IMR-90 (cell line): ENCODE results near the gene RHBDL1. TPM values are rescaled to one million over a fixed set of nuclear protein-coding genes. Genes with fewer than 3 reads are reported as not detected.

Experiments used
- ATAC-seq: fragments of 200-7000 bp; cut with Tn5 transposase; 2 replicates; pipeline ENCODE4 v1.9.1; 2020; ENCODE audit warnings: low read depth, mild to moderate bottlenecking, moderate library complexity
- BruUV-seq: library from RNA; stranded (reverse); fragments of 400-500 nt; replicated peaks from 2 replicates; lab custom pipeline; 2021; lab: Mats Ljungman, UMichigan
- CTCF ChIA-PET: fragments of 300-600 bp; formaldehyde crosslinking; extraction: SDS; loops from one replicate; lab custom pipeline; 2021; ENCODE audit warnings: antibody characterized with exemption; lab: Yijun Ruan, JAX
- POLR2A ChIA-PET: fragments of 300-600 bp; sonication (Branson Sonifier 250); formaldehyde crosslinking; loops from one replicate; lab custom pipeline; 2022; ENCODE audit warnings: antibody characterized with exemption; ENCODE audit not compliant: unreplicated experiment; lab: Charles Lee
- DNase-seq: peaks from one replicate; pipeline ENCODE4 v3.0.0; 2013
- H2AFZ ChIP-seq: replicated peaks from 2 replicates; pipeline ENCODE3; 2013; ENCODE audit warnings: low read length, mild to moderate bottlenecking; ENCODE audit not compliant: poor library complexity
- H2AK5ac ChIP-seq: 2 replicates; pipeline ENCODE4 v1.6.1; 2013; ENCODE audit warnings: low read depth, low read length, inconsistent platforms
- H2AK9ac ChIP-seq: replicated peaks from 2 replicates; pipeline ENCODE3; 2013; ENCODE audit warnings: mild to moderate bottlenecking, low read depth, low read length, moderate library complexity; ENCODE audit not compliant: poor library complexity
- H2BK120ac ChIP-seq: 2 replicates; pipeline ENCODE4 v1.6.1; 2013; ENCODE audit warnings: low read depth, low read length, inconsistent platforms
- H2BK15ac ChIP-seq: 3 replicates; pipeline ENCODE4 v1.6.1; 2013; ENCODE audit warnings: low read depth, low read length, inconsistent platforms
- H2BK20ac ChIP-seq: 2 replicates; pipeline ENCODE4 v1.6.1; 2013; ENCODE audit warnings: low read depth, mild to moderate bottlenecking, inconsistent platforms, low read length, moderate library complexity
- H2BK5ac ChIP-seq: 2 replicates; pipeline ENCODE4 v1.6.1; 2013; ENCODE audit warnings: mild to moderate bottlenecking, low read depth, low read length, inconsistent platforms; ENCODE audit not compliant: poor library complexity, severe bottlenecking
- H3K14ac ChIP-seq: replicated peaks from 2 replicates; pipeline ENCODE4 v1.6.1; 2013; ENCODE audit warnings: low read depth, low read length, inconsistent platforms
- H3K18ac ChIP-seq: 2 replicates; pipeline ENCODE4 v1.6.1; 2013; ENCODE audit warnings: low read depth, low read length, control low read depth
- H3K23ac ChIP-seq: 2 replicates; pipeline ENCODE4 v1.6.1; 2013; ENCODE audit warnings: low read depth, low read length, inconsistent platforms
- H3K27ac ChIP-seq: 2 replicates; pipeline ENCODE4 v1.5.1; 2013; ENCODE audit warnings: mild to moderate bottlenecking, control low read depth, low read length; ENCODE audit not compliant: insufficient read depth
- H3K27me3 ChIP-seq: 2 replicates; pipeline ENCODE4 v1.6.1; 2013; ENCODE audit warnings: low read length; ENCODE audit not compliant: control insufficient read depth, insufficient read depth
- H3K36me3 ChIP-seq: 2 replicates; pipeline ENCODE4 v1.6.1; 2013; ENCODE audit warnings: low read length, mixed read lengths; ENCODE audit not compliant: control insufficient read depth, insufficient read depth
- H3K4ac ChIP-seq: 2 replicates; pipeline ENCODE4 v1.6.1; 2013; ENCODE audit warnings: low read depth, low read length, inconsistent platforms
- H3K4me1 ChIP-seq: 2 replicates; pipeline ENCODE4 v1.6.1; 2013; ENCODE audit warnings: low read length, mixed read lengths; ENCODE audit not compliant: control insufficient read depth, insufficient read depth
- H3K4me2 ChIP-seq: 2 replicates; pipeline ENCODE4 v1.6.1; 2013; ENCODE audit warnings: low read depth, mild to moderate bottlenecking, control low read depth, low read length, moderate library complexity
- H3K4me3 ChIP-seq: 2 replicates; pipeline ENCODE4 v1.5.1; 2013; ENCODE audit warnings: low read depth, mild to moderate bottlenecking, control low read depth, low read length, moderate library complexity; ENCODE audit not compliant: insufficient read depth
- H3K56ac ChIP-seq: 2 replicates; pipeline ENCODE4 v1.6.1; 2013; ENCODE audit warnings: low read length, inconsistent platforms; ENCODE audit not compliant: insufficient read depth; ENCODE audit errors: extremely low read depth
- H3K79me1 ChIP-seq, 2 experiments: 2 replicates each; pipeline ENCODE4 v1.6.1; 2013; ENCODE audit warnings: low read length in 2 of 2, inconsistent platforms in 1 of 2, low read depth in 1 of 2
- H3K9ac ChIP-seq: 2 replicates; pipeline ENCODE4 v1.6.1; 2013; ENCODE audit warnings: low read depth, low read length, control low read depth
- H3K9me1 ChIP-seq: 2 replicates; pipeline ENCODE4 v1.6.1; 2013; ENCODE audit warnings: low read length, inconsistent platforms; ENCODE audit not compliant: insufficient read depth
- H3K9me3 ChIP-seq: 2 replicates; pipeline ENCODE4 v1.6.1; 2013; ENCODE audit warnings: low read length; ENCODE audit not compliant: control insufficient read depth, insufficient read depth
- H4K20me1 ChIP-seq: 2 replicates; pipeline ENCODE4 v1.6.1; 2013; ENCODE audit warnings: low read length, inconsistent platforms; ENCODE audit not compliant: insufficient read depth
- H4K5ac ChIP-seq: 2 replicates; pipeline ENCODE4 v1.6.1; 2013; ENCODE audit warnings: mild to moderate bottlenecking, low read depth, low read length, control low read depth
- H4K8ac ChIP-seq, 2 experiments: 2 replicates each; pipeline ENCODE4 v1.6.1; 2013; ENCODE audit warnings: low read depth in 2 of 2, low read length in 2 of 2, control low read depth in 1 of 2, inconsistent platforms in 1 of 2
- H4K91ac ChIP-seq: 2 replicates; pipeline ENCODE4 v1.6.1; 2013; ENCODE audit warnings: low read depth, low read length, inconsistent platforms; ENCODE audit not compliant: insufficient read depth
- CEBPB ChIP-seq: IDR thresholded peaks from 2 replicates; pipeline ENCODE4 v1.6.1; 2012; ENCODE audit warnings: low read depth, low read length, improper control_type of control experiment
- CHD1 ChIP-seq: IDR thresholded peaks from 2 replicates; pipeline ENCODE4 v1.6.1; 2012; ENCODE audit warnings: low read depth, low read length, improper control_type of control experiment
- FOS ChIP-seq: fragments of 150-350 bp; IDR thresholded peaks from 2 replicates; pipeline ENCODE4 v1.6.1; 2016; ENCODE audit warnings: low read depth, low read length
- MAFK ChIP-seq: IDR thresholded peaks from 2 replicates; pipeline ENCODE4 v1.6.1; 2012; ENCODE audit warnings: low read depth, low read length, improper control_type of control experiment
- MAZ ChIP-seq: IDR thresholded peaks from 2 replicates; pipeline ENCODE4 v1.6.1; 2012; ENCODE audit warnings: low read depth, mild to moderate bottlenecking, low read length, improper control_type of control experiment, moderate library complexity, borderline replicate concordance
- NFE2L2 ChIP-seq: fragments of 150-350 bp; IDR thresholded peaks from 2 replicates; pipeline ENCODE4 v1.6.1; 2016; ENCODE audit warnings: low read depth, mild to moderate bottlenecking, low read length
- POLR2A ChIP-seq: IDR thresholded peaks from 2 replicates; pipeline ENCODE4 v1.6.1; 2012; ENCODE audit warnings: mild to moderate bottlenecking, low read depth, low read length
- RAD21 ChIP-seq: IDR thresholded peaks from 2 replicates; pipeline ENCODE4 v1.6.1; 2012; ENCODE audit warnings: low read length, improper control_type of control experiment
- RCOR1 ChIP-seq: IDR thresholded peaks from 2 replicates; pipeline ENCODE4 v1.6.1; 2012; ENCODE audit warnings: mild to moderate bottlenecking, low read length, improper control_type of control experiment; ENCODE audit not compliant: insufficient replicate concordance
- RFX5 ChIP-seq: IDR thresholded peaks from 2 replicates; pipeline ENCODE4 v1.8.0; 2012; ENCODE audit warnings: low read depth, mild to moderate bottlenecking, low read length, moderate library complexity
- WGBS, 2 experiments: methylation state at CpG; one replicate each; pipeline versions ENCODE4 v1.1.5 to v1.1.7; 2013; ENCODE audit warnings: missing lambda C conversion rate in 2 of 2; ENCODE audit not compliant: insufficient read length in 1 of 2; ENCODE audit errors: extremely low coverage in 2 of 2; 5-methylcytosine and 5-hydroxymethylcytosine counted together
- dilution Hi-C: fragments of 300-500 bp; cut with HindIII; formaldehyde crosslinking; loops from one replicate; pipeline ENCODE4 v1.14.3; 2018; ENCODE audit warnings: low sequenced_read_pairs; ENCODE audit not compliant: unreplicated experiment
- in situ Hi-C: fragments of 300-500 bp; cut with MboI; formaldehyde crosslinking; loops from 3 replicates; pipeline ENCODE4 v1.14.3; 2019; ENCODE audit warnings: low sequenced_read_pairs, inconsistent platforms, mixed read lengths
- intact Hi-C: fragments of 100-400 bp; cut with micrococcal nuclease; formaldehyde crosslinking; loops from 2 replicates; pipeline ENCODE4 v1.10.0; 2022
- polyA plus RNA-seq, 3 experiments: library from polyadenylated mRNA; depleted of rRNA; stranded (reverse); fragments of >200 nt; gene quantifications; 2 replicates each; pipeline ENCODE4 v1.2.3, GENCODE V29; 2012; ENCODE audit warnings: low replicate concordance in 1 of 3
- total RNA-seq: library from RNA; depleted of rRNA; stranded (reverse); fragments of >200 nt; gene quantifications from 2 replicates; pipeline ENCODE4 v1.2.3, GENCODE V29; 2012
- TF ChIP-seq, protein P1 (sequence below): fragments of 150-350 bp; IDR thresholded peaks from 2 replicates; pipeline ENCODE4 v1.6.1; 2017; ENCODE audit warnings: mild to moderate bottlenecking, antibody characterized with exemption, low read length, low read depth
- TF ChIP-seq, protein P2 (sequence below): fragments of 150-350 bp; IDR thresholded peaks from 2 replicates; pipeline ENCODE4 v1.6.1; 2016; ENCODE audit warnings: low read depth, mild to moderate bottlenecking, low read length, moderate library complexity, borderline replicate concordance
- TF ChIP-seq, protein P3 (sequence below): conservative IDR thresholded peaks from 2 replicates; pipeline ENCODE4 v1.5.1; 2012; ENCODE audit warnings: mild to moderate bottlenecking, low read depth, low read length, improper control_type of control experiment

The RHBDL1 gene
- total and polyA plus RNA-seq, 2 of the 4 experiments (the other 2 are of a cell fraction), result 0.72 to 4.1 TPM

DNA sequence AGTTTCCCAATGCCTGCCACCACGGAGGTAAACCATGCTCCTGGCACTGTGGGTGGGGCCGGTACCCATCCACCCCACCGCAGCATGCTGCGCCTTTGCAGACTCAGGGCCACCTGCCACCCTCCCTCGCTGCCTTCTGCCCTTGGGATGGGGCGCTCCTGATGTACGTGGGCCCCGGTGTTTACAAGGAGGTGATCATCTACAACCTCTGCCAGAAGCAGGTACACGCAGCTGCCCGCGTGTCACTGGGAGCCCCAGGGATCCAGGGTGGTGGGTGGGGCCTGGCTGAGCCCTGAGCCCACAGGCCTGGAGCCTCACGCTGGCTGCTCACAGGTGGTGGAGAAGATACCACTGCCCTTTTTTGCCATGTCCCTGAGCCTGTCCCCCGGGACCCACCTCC lies 8.9 kb upstream of the RHBDL1 start:
- POLR2A ChIA-PET, result no interaction called here
- 98% methylated on average over 8 of the region's 13 CpGs; no CpG with 5 or more reads in 1 of the 2 experiments for WGBS, 2 experiments
- H4K8ac ChIP-seq, result no peak overlapping the region
- H2AFZ ChIP-seq, result no peak overlapping the region
- H3K14ac ChIP-seq, result no peak overlapping the region
- H3K27ac ChIP-seq, result no peak overlapping the region
- H4K20me1 ChIP-seq, result peaks cover 13% of the 10 kb centered on the region
- no peak overlapping the region for H2BK15ac ChIP-seq
- no peak overlapping the region for H3K18ac ChIP-seq
- H3K56ac ChIP-seq, result no peak overlapping the region
- no peak overlapping the region for H3K4me3 ChIP-seq
- H2BK5ac ChIP-seq, result no peak overlapping the region
- H3K9ac ChIP-seq, result no peak overlapping the region
- no peak overlapping the region for H2AK5ac ChIP-seq
- no peak for ATAC-seq
- peaks cover 6% of the 10 kb centered on the region for H3K9me1 ChIP-seq
- peaks cover 6% of the 10 kb centered on the region for H3K4me1 ChIP-seq
- DNase-seq, result no peak
- H4K91ac ChIP-seq, result no peak overlapping the region
- CTCF ChIA-PET, result no interaction called here
- H2BK120ac ChIP-seq, result no peak overlapping the region
- BruUV-seq, result no TSS peak
- H2AK9ac ChIP-seq, result peak overlapping the region; percentile 28
- in situ Hi-C loops (no loop called here), dilution Hi-C loops (no loop called here), intact Hi-C loops (no loop called here)
- TF ChIP-seq RAD21 (no peak), CEBPB (no peak), MAZ (no peak), FOS (no peak), POLR2A (no peak), MAFK (no peak), CHD1 (no peak), RCOR1 (no peak), NFE2L2 (no peak), RFX5 (no peak)
- TF ChIP-seq, protein P1, sequence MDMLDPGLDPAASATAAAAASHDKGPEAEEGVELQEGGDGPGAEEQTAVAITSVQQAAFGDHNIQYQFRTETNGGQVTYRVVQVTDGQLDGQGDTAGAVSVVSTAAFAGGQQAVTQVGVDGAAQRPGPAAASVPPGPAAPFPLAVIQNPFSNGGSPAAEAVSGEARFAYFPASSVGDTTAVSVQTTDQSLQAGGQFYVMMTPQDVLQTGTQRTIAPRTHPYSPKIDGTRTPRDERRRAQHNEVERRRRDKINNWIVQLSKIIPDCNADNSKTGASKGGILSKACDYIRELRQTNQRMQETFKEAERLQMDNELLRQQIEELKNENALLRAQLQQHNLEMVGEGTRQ, result no peak
- TF ChIP-seq, protein P2, sequence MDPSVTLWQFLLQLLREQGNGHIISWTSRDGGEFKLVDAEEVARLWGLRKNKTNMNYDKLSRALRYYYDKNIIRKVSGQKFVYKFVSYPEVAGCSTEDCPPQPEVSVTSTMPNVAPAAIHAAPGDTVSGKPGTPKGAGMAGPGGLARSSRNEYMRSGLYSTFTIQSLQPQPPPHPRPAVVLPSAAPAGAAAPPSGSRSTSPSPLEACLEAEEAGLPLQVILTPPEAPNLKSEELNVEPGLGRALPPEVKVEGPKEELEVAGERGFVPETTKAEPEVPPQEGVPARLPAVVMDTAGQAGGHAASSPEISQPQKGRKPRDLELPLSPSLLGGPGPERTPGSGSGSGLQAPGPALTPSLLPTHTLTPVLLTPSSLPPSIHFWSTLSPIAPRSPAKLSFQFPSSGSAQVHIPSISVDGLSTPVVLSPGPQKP, result no peak
- TF ChIP-seq, protein P3, sequence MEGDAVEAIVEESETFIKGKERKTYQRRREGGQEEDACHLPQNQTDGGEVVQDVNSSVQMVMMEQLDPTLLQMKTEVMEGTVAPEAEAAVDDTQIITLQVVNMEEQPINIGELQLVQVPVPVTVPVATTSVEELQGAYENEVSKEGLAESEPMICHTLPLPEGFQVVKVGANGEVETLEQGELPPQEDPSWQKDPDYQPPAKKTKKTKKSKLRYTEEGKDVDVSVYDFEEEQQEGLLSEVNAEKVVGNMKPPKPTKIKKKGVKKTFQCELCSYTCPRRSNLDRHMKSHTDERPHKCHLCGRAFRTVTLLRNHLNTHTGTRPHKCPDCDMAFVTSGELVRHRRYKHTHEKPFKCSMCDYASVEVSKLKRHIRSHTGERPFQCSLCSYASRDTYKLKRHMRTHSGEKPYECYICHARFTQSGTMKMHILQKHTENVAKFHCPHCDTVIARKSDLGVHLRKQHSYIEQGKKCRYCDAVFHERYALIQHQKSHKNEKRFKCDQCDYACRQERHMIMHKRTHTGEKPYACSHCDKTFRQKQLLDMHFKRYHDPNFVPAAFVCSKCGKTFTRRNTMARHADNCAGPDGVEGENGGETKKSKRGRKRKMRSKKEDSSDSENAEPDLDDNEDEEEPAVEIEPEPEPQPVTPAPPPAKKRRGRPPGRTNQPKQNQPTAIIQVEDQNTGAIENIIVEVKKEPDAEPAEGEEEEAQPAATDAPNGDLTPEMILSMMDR, result no peak
- H2BK20ac ChIP-seq, result no peak overlapping the region
- no peak overlapping the region for H4K5ac ChIP-seq
- no peaks in the 10 kb centered on the region for H3K9me3 ChIP-seq
- peaks cover 0 to 23% of the 10 kb centered on the region in 2 experiments; a peak in 1 of 4 replicates for H3K79me1 ChIP-seq
- H3K27me3 ChIP-seq, result no peaks in the 10 kb centered on the region
- H3K4ac ChIP-seq, result no peak overlapping the region
- H3K23ac ChIP-seq, result no peak overlapping the region
- no peak overlapping the region for H3K4me2 ChIP-seq
- H3K36me3 ChIP-seq, result peaks cover 23% of the 10 kb centered on the region
